Measurements from ENCODE around the gene RAB43.

RAB43 gene

DNA sequence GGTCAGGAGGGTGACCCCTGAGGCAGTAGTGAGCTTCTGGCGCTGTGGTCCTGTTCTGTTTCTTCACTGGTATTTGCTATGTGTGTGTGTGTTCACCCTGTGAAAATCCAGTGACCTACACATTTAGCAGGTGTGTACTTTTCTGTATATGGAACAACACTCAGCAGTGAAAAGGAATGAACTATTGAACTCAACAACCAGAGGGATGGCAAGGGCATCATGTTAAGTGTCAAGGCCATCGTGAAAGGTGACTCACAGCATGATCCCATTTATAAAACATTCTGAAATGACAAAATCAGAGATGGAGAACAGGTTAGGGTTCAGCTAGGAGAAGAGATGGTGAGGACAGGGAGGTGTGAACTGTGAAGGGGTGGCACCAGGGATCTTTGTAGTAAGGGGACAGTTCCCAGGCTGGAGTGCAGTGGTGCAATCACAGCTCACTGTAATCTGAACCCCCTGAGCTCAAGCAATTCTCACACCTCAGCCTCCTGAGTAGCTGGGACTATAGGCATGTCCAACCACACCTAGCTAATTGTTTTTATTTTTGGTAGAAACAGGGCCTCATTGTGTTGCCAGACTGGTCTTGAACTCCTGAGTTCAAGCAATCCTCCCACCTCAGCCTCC, 10.0 kb upstream of the RAB43 start:
- H3K4me3 ChIP-seq (ENCODE audit: low read depth, low read length) = no peak overlapping the region
- TF ChIP-seq, protein P1, sequence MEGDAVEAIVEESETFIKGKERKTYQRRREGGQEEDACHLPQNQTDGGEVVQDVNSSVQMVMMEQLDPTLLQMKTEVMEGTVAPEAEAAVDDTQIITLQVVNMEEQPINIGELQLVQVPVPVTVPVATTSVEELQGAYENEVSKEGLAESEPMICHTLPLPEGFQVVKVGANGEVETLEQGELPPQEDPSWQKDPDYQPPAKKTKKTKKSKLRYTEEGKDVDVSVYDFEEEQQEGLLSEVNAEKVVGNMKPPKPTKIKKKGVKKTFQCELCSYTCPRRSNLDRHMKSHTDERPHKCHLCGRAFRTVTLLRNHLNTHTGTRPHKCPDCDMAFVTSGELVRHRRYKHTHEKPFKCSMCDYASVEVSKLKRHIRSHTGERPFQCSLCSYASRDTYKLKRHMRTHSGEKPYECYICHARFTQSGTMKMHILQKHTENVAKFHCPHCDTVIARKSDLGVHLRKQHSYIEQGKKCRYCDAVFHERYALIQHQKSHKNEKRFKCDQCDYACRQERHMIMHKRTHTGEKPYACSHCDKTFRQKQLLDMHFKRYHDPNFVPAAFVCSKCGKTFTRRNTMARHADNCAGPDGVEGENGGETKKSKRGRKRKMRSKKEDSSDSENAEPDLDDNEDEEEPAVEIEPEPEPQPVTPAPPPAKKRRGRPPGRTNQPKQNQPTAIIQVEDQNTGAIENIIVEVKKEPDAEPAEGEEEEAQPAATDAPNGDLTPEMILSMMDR (IDR thresholded peaks at IDR 0.05; ENCODE audit: low read depth, low read length, missing control alignments) = no peak
- DNase-seq = no peak
- H3K27me3 ChIP-seq (replicated peaks) = no peaks in the 10 kb centered on the region
- in situ Hi-C loops (cut with HindIII; ENCODE audit: low pct_ligation_motif_present, low sequenced_read_pairs) = no loop called here
- H3K36me3 ChIP-seq (replicated peaks) = peaks cover 49% of the 10 kb centered on the region
- H3K27ac ChIP-seq = no peak overlapping the region

DNA sequence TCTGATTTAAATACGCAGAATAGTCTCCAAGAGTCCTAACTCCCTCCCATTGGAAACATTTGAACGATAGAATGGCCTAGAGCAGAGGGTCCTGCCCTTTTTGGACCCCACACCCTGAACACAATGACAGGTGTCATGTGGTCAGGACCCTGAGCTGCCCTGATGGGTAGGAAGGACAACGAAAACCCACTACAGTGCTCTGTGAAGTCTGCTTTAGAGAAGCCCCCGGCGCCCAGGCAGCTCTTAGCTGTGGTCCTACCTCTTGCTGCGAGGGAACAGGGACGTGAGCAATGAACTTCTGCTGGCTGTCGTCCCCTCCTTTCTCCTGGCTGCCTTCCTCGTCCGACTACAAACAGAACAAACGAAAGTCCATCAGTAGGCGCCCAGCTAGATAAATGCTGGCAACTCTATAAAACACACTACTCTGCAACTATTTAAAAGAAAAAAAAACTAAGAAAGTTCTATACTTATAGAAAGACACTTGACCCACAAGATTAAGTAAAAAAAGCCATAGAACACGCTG, 8.7 kb upstream of the RAB43 start:
- TF ChIP-seq, protein P1 (IDR thresholded peaks at IDR 0.05; ENCODE audit: low read depth, low read length, missing control alignments) = no peak
- DNase-seq = no peak
- Histone ChIP-seq H3K36me3 (replicated peaks) (peaks cover 49% of the 10 kb centered on the region), H3K4me3 (ENCODE audit: low read depth, low read length) (no peak overlapping the region), H3K27me3 (replicated peaks) (no peaks in the 10 kb centered on the region), H3K27ac (no peak overlapping the region)
- in situ Hi-C loops (cut with HindIII; ENCODE audit: low pct_ligation_motif_present, low sequenced_read_pairs) = no loop called here

DNA sequence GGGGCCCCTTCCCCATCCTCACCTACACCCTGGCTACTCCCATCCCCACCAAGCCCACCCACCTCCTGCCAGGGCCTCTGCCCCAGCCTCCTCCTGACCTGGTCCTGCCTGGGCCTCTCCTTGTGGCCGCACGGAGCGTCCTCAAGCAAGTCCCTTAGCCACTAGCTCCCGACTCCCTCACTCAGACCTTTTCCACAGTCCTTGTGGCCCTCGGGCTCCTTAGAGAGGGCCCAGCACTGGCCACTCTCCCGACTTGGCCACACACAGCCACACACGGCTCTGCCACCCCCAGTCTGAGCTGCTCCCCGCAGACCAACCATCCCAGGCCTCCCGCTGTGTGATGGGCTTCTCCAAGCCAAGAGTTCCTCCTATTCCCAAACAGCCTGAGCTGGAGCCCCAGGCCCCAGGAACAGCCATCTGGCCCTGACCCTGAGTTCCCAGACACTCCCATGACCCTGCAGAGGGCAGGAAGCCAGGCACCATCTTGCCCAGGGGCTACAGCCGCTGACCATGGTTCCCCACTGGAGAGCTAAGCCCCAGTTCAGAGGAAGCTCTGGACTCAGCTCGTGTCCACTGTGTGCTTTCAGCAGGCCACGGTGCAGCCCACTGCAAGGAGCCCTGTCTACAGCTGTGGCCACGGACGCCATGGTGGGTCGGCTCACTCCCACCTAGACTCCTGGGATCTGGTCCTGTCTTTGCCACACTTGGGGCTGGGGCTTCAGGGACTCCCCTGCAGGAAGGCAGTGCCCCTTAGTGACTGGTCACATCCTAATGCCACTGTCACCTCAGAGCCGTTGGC, 7.0 kb upstream of the RAB43 start:
- H3K27me3 ChIP-seq (replicated peaks) = no peaks in the 10 kb centered on the region
- no peak overlapping the region for H3K4me3 ChIP-seq (ENCODE audit: low read depth, low read length)
- no peak overlapping the region for H3K27ac ChIP-seq
- no peak for DNase-seq
- peaks cover 32% of the 10 kb centered on the region for H3K36me3 ChIP-seq (replicated peaks)
- TF ChIP-seq, protein P1 (IDR thresholded peaks at IDR 0.05; ENCODE audit: low read depth, low read length, missing control alignments) = no peak
- in situ Hi-C loops (cut with HindIII; ENCODE audit: low pct_ligation_motif_present, low sequenced_read_pairs) = no loop called here

DNA sequence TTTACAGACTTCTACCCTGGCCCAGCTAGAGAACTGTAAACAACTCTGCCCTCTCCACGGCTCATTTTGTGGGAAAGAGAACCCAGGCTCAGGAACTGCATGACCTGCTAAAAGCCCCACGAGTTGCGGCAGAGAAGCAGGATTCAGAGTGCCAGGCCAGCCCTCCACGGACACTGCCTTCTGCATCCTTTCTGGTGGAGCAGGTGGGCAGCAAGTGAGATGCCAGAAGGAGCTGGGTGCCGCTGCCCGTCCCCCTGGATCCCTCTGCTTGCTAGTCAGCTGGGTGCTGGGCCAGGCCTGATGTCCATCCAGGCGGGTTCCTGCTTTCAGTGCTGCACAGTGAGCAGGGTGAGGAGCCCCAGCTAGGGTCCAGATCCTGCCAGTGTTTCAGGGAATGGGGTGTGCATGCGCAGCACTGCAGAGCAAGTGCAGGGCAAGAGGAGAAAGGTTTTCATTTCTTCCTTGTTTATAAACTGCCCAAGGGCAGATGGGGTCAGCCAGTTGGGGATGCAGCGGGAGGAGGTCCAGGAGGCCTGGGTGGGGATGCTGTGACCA, 5.2 kb upstream of the RAB43 start:
- no peak for DNase-seq
- no peak overlapping the region for H3K4me3 ChIP-seq (ENCODE audit: low read depth, low read length)
- peaks cover 22% of the 10 kb centered on the region for H3K36me3 ChIP-seq (replicated peaks)
- H3K27ac ChIP-seq = no peak overlapping the region
- TF ChIP-seq, protein P1 (IDR thresholded peaks at IDR 0.05; ENCODE audit: low read depth, low read length, missing control alignments) = no peak
- in situ Hi-C loops (cut with HindIII; ENCODE audit: low pct_ligation_motif_present, low sequenced_read_pairs) = no loop called here
- H3K27me3 ChIP-seq (replicated peaks) = no peaks in the 10 kb centered on the region

DNA sequence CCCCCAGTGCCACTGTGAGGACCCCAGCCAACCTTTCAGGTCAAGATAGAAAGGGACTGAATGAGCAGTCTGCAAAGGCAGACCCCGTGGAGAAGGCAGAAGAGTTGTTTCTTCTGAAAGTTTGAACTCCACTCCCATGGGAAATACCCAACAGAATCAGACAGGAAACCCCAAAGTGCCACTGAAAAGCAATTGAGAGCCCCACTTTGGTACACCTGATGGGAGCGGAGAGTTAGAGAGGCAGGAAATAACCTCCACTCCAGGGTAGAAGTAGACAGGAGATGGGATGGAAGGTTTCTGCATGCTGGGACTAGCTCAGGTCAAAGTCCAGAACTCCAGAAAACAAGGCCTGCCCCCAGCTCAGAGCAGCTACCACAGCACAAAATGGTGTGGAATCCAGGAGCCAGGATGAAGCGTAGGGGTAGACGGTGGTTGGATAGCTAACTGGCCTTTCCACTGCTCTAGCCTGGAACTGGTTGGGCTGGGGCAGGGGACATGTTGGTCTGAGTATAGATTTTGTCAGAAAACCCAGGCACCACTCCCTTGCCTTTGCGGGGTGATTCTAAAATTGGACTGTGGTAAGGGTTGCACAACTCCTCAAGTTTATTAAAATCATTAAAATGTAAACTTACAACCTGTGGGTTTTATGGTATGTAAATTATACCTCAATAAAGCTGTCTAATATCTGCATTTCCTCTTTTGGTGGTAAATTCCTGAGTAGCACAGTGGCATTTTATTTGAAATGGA, 1.9 kb upstream of the RAB43 start:
- no peak for DNase-seq

More for the DNA sequence above, 1.9 kb upstream of the RAB43 start:
- Histone ChIP-seq H3K27ac (no peak overlapping the region), H3K27me3 (replicated peaks) (no peaks in the 10 kb centered on the region), H3K36me3 (replicated peaks) (no peaks in the 10 kb centered on the region), H3K4me3 (ENCODE audit: low read depth, low read length) (no peak overlapping the region)
- TF ChIP-seq, protein P1 (IDR thresholded peaks at IDR 0.05; ENCODE audit: low read depth, low read length, missing control alignments) = no peak
- in situ Hi-C loops (cut with HindIII; ENCODE audit: low pct_ligation_motif_present, low sequenced_read_pairs) = no loop called here

All from brain microvascular endothelial cell (primary cell).